Panc1 (cell line): ENCODE results near the gene ADAD2.

Source experiments
- CTCF ChIP-seq: fragments of 450-650 bp; IDR thresholded peaks from 2 replicates; pipeline ENCODE4 v1.5.1; 2017; ENCODE audit warnings: mild to moderate bottlenecking
- POLR2AphosphoS5 ChIP-seq: IDR thresholded peaks from 2 replicates; pipeline ENCODE4 v1.6.1; 2012; ENCODE audit warnings: mild to moderate bottlenecking, low read depth, low read length, moderate library complexity
- REST ChIP-seq, 2 experiments: IDR thresholded peaks; 2 replicates each; pipeline ENCODE4 v1.6.1; 2011 to 2012; ENCODE audit warnings: low read depth in 2 of 2, control low read depth in 1 of 2, low read length in 1 of 2, mild to moderate bottlenecking in 1 of 2, moderate library complexity in 1 of 2; ENCODE audit not compliant: insufficient read depth in 1 of 2
- SIN3A ChIP-seq: IDR thresholded peaks from 2 replicates; pipeline ENCODE4 v1.6.1; 2012; ENCODE audit warnings: low read depth, mild to moderate bottlenecking, low read length, moderate library complexity, borderline replicate concordance; ENCODE audit not compliant: insufficient read depth
- TCF7L2 ChIP-seq: IDR thresholded peaks from 2 replicates; pipeline ENCODE4 v1.6.1; 2011; ENCODE audit warnings: mild to moderate bottlenecking, low read depth, low read length, inconsistent platforms

GRCh38 chr16:84199861-84200260 lies 8.9 kb downstream of the ADAD2 start:
- TF ChIP-seq POLR2AphosphoS5 (no peak), CTCF (no peak), SIN3A (no peak), TCF7L2 (no peak), REST (IDR thresholded peaks at IDR 0.05; ENCODE audit: insufficient read depth in 1 of 2, low read depth in 2 of 2, low read length in 1 of 2) (no peak)
